OCI-LY3 (cell line): ENCODE data around the gene PSG3.
"Not testable (repeated sequence)": the region's sequence is repeated elsewhere in the genome, so short reads cannot be mapped to it uniquely, and the experiment has no call there.

Experiments used
- H2AFZ ChIP-seq: fragments of 200-600, 300-600 bp; shearing (Covaris generic); 2 replicates; pipeline ENCODE4 v1.6.0; 2014; ENCODE audit warnings: antibody characterized with exemption, low read depth, low read length
- H3K27ac ChIP-seq: fragments of 200-600, 300-600 bp; sonication (generic); 2 replicates; pipeline ENCODE4 v1.5.1; 2014; ENCODE audit warnings: mild to moderate bottlenecking, low read length, moderate library complexity, mixed read lengths
- H3K27me3 ChIP-seq: fragments of 200-600, 300-600 bp; sonication (generic); 2 replicates; pipeline ENCODE4 v1.6.1; 2014; ENCODE audit warnings: low read depth, low read length, mixed read lengths
- H3K36me3 ChIP-seq: fragments of 200-600, 300-600 bp; sonication (generic); replicated peaks from 2 replicates; pipeline ENCODE3; 2014; ENCODE audit warnings: low read depth, low read length, mixed read lengths
- H3K4me1 ChIP-seq: fragments of 300-600, 200-600 bp; sonication (generic); 2 replicates; pipeline ENCODE4 v1.6.1; 2014; ENCODE audit warnings: low read length, mixed read lengths
- H3K4me2 ChIP-seq: fragments of 200-600, 300-600 bp; sonication (generic); 2 replicates; pipeline ENCODE4 v1.6.1; 2014; ENCODE audit warnings: low read length, mixed read lengths
- H3K4me3 ChIP-seq: fragments of 300-600, 200-600 bp; sonication (generic); 2 replicates; pipeline ENCODE4 v1.5.1; 2014; ENCODE audit warnings: antibody characterized with exemption, mild to moderate bottlenecking, low read length, moderate library complexity
- H3K79me2 ChIP-seq: fragments of 300-600, 200-600 bp; shearing (Covaris generic); 2 replicates; pipeline ENCODE4 v1.6.1; 2014; ENCODE audit warnings: mild to moderate bottlenecking, low read length, mixed read lengths
- H3K9ac ChIP-seq: fragments of 300-600, 200-600 bp; shearing (Covaris generic); 2 replicates; pipeline ENCODE4 v1.6.0; 2014; ENCODE audit warnings: mild to moderate bottlenecking, low read length, moderate library complexity
- H3K9me3 ChIP-seq: fragments of 200-600, 300-600 bp; shearing (Covaris generic); 2 replicates; pipeline ENCODE4 v1.6.1; 2014; ENCODE audit warnings: low read length, mixed read lengths; ENCODE audit not compliant: insufficient read depth
- H4K20me1 ChIP-seq: fragments of 200-600, 300-600 bp; sonication (generic); 2 replicates; pipeline ENCODE4 v1.6.1; 2016; ENCODE audit warnings: low read length, mixed read lengths; ENCODE audit not compliant: insufficient read depth
- CTCF ChIP-seq: fragments of 200-600, 300-600 bp; sonication (generic); IDR thresholded peaks from 2 replicates; pipeline ENCODE4 v1.5.1; 2014; ENCODE audit warnings: antibody characterized with exemption, low read length, low read depth

Gene PSG3

GRCh38 chr19:42741726-42742607 lies 1.7 kb upstream of the PSG3 start:
- not testable (repeated sequence) for H3K9me3 ChIP-seq, H3K4me2 ChIP-seq, H3K27me3 ChIP-seq, H3K4me1 ChIP-seq, H3K4me3 ChIP-seq, H3K27ac ChIP-seq, H3K79me2 ChIP-seq, H2AFZ ChIP-seq, H4K20me1 ChIP-seq, H3K9ac ChIP-seq, H3K36me3 ChIP-seq
- peak; percentile 37 for TF ChIP-seq CTCF

GRCh38 chr19:42737581-42738011 lies 2.7 kb downstream of the PSG3 start:
- not testable (repeated sequence) for H3K4me1 ChIP-seq, H3K79me2 ChIP-seq, H4K20me1 ChIP-seq, H3K9me3 ChIP-seq, H3K36me3 ChIP-seq, H3K9ac ChIP-seq, H3K4me2 ChIP-seq, H3K27ac ChIP-seq, H2AFZ ChIP-seq, H3K27me3 ChIP-seq, H3K4me3 ChIP-seq

- not testable (repeated sequence) for H3K9ac ChIP-seq, H4K20me1 ChIP-seq, H3K27me3 ChIP-seq, H3K36me3 ChIP-seq, H3K9me3 ChIP-seq, H3K79me2 ChIP-seq, H2AFZ ChIP-seq, H3K4me2 ChIP-seq, H3K4me3 ChIP-seq, H3K4me1 ChIP-seq, H3K27ac ChIP-seq
Measured at GRCh38 chr19:42728341-42728740, 11.9 kb downstream of the PSG3 start.

- not testable (repeated sequence) for H3K4me3 ChIP-seq, H3K27ac ChIP-seq, H3K36me3 ChIP-seq, H2AFZ ChIP-seq, H3K4me1 ChIP-seq, H3K4me2 ChIP-seq, H4K20me1 ChIP-seq, H3K9me3 ChIP-seq, H3K27me3 ChIP-seq, H3K79me2 ChIP-seq, H3K9ac ChIP-seq
Measured at GRCh38 chr19:42714000-42714399, 26.3 kb downstream of the PSG3 start.

- not testable (repeated sequence) for H3K36me3 ChIP-seq, H2AFZ ChIP-seq, H3K27ac ChIP-seq, H3K4me2 ChIP-seq, H3K4me3 ChIP-seq, H3K9me3 ChIP-seq, H3K9ac ChIP-seq, H4K20me1 ChIP-seq, H3K79me2 ChIP-seq, H3K27me3 ChIP-seq, H3K4me1 ChIP-seq
Measured at GRCh38 chr19:42712753-42713152, 27.5 kb downstream of the PSG3 start.

GRCh38 chr19:42710986-42711385 lies 29.3 kb downstream of the PSG3 start:
- H3K27me3 ChIP-seq, H3K4me3 ChIP-seq, H3K9me3 ChIP-seq, H3K79me2 ChIP-seq, H4K20me1 ChIP-seq, H3K9ac ChIP-seq, H3K4me2 ChIP-seq, H3K27ac ChIP-seq, H3K36me3 ChIP-seq, H3K4me1 ChIP-seq, H2AFZ ChIP-seq: not testable (repeated sequence)
